Ishikawa (cell line): ENCODE results near the gene FOXP1.

ENCODE experiments used
- CEBPB ChIP-seq: IDR thresholded peaks from 2 replicates; pipeline ENCODE4 v1.6.1; 2012
- CREB1 ChIP-seq: IDR thresholded peaks from 2 replicates; pipeline ENCODE4 v1.6.1; 2012; ENCODE audit warnings: low read depth
- EGR1 ChIP-seq: IDR thresholded peaks from 2 replicates; pipeline ENCODE4 v1.6.1; 2012
- EP300 ChIP-seq: IDR thresholded peaks from 2 replicates; pipeline ENCODE4 v1.6.1; 2012; ENCODE audit warnings: borderline replicate concordance
- FOXM1 ChIP-seq: IDR thresholded peaks from 2 replicates; pipeline ENCODE4 v1.6.1; 2012; ENCODE audit warnings: low read depth, borderline replicate concordance
- NFIC ChIP-seq: IDR thresholded peaks from 2 replicates; pipeline ENCODE4 v1.6.1; 2012
- RAD21 ChIP-seq: IDR thresholded peaks from 2 replicates; pipeline ENCODE4 v1.6.1; 2012; ENCODE audit warnings: low read depth
- TAF1 ChIP-seq: IDR thresholded peaks from 2 replicates; pipeline ENCODE4 v1.6.1; 2012; ENCODE audit warnings: low read depth, mild to moderate bottlenecking
- TCF12 ChIP-seq: IDR thresholded peaks from 2 replicates; pipeline ENCODE4 v1.6.1; 2012; ENCODE audit warnings: low read depth
- TEAD4 ChIP-seq: IDR thresholded peaks from 2 replicates; pipeline ENCODE4 v1.6.1; 2012
- YY1 ChIP-seq: IDR thresholded peaks from 2 replicates; pipeline ENCODE4 v1.6.1; 2012; ENCODE audit warnings: low read depth
- ZBTB7A ChIP-seq: IDR thresholded peaks from 2 replicates; pipeline ENCODE4 v1.6.1; 2012; ENCODE audit warnings: low read depth
- TF ChIP-seq, protein P1 (sequence below): IDR thresholded peaks from 2 replicates; pipeline ENCODE4 v1.6.1; 2012
- TF ChIP-seq, protein P2 (sequence below): IDR thresholded peaks from 2 replicates; pipeline ENCODE4 v1.6.1; 2012
- TF ChIP-seq, protein P3 (sequence below): IDR thresholded peaks from 2 replicates; pipeline ENCODE4 v1.6.1; 2012; ENCODE audit warnings: low read depth, mild to moderate bottlenecking

FOXP1 gene

GRCh38 chr3:71361334-71361890, 222.1 kb downstream of the FOXP1 start:
- TF ChIP-seq NFIC (no peak), YY1 (no peak), TAF1 (no peak), TEAD4 (no peak)
- TF ChIP-seq, protein P1, sequence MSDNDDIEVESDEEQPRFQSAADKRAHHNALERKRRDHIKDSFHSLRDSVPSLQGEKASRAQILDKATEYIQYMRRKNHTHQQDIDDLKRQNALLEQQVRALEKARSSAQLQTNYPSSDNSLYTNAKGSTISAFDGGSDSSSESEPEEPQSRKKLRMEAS: no peak
- TF ChIP-seq, protein P2, sequence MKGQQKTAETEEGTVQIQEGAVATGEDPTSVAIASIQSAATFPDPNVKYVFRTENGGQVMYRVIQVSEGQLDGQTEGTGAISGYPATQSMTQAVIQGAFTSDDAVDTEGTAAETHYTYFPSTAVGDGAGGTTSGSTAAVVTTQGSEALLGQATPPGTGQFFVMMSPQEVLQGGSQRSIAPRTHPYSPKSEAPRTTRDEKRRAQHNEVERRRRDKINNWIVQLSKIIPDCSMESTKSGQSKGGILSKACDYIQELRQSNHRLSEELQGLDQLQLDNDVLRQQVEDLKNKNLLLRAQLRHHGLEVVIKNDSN: no peak

GRCh38 chr3:71360764-71361163, 222.8 kb downstream of the FOXP1 start:
- TF ChIP-seq TCF12: no peak
- TF ChIP-seq, protein P2: no peak
- no peak for TF ChIP-seq RAD21

DNA sequence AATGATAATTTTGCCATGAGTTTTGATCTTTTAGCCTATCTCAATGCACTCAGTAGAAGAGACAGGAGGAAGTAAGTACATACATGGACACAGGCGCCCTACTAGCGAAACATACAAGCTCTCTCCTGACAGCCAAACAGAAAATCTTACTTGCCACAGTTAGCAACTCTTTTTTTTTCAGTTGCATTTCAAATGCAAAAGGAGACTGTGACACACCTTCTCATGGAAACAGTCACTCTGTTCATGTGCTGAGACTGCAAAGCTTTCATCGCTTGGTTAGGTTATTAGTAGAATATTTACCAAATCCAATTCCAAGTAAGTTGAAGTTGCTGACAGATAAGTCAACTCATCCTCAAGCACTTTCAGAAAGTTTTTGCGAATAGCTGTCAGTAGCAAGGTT, 223.3 kb downstream of the FOXP1 start:
- TF ChIP-seq CEBPB: no peak
- TF ChIP-seq, protein P3, sequence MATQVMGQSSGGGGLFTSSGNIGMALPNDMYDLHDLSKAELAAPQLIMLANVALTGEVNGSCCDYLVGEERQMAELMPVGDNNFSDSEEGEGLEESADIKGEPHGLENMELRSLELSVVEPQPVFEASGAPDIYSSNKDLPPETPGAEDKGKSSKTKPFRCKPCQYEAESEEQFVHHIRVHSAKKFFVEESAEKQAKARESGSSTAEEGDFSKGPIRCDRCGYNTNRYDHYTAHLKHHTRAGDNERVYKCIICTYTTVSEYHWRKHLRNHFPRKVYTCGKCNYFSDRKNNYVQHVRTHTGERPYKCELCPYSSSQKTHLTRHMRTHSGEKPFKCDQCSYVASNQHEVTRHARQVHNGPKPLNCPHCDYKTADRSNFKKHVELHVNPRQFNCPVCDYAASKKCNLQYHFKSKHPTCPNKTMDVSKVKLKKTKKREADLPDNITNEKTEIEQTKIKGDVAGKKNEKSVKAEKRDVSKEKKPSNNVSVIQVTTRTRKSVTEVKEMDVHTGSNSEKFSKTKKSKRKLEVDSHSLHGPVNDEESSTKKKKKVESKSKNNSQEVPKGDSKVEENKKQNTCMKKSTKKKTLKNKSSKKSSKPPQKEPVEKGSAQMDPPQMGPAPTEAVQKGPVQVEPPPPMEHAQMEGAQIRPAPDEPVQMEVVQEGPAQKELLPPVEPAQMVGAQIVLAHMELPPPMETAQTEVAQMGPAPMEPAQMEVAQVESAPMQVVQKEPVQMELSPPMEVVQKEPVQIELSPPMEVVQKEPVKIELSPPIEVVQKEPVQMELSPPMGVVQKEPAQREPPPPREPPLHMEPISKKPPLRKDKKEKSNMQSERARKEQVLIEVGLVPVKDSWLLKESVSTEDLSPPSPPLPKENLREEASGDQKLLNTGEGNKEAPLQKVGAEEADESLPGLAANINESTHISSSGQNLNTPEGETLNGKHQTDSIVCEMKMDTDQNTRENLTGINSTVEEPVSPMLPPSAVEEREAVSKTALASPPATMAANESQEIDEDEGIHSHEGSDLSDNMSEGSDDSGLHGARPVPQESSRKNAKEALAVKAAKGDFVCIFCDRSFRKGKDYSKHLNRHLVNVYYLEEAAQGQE: no peak
- no peak for TF ChIP-seq CREB1
- no peak for TF ChIP-seq ZBTB7A
- TF ChIP-seq FOXM1: no peak
- TF ChIP-seq RAD21: no peak
- TF ChIP-seq, protein P2: no peak
- TF ChIP-seq TAF1: no peak
- no peak for TF ChIP-seq EP300
- TF ChIP-seq, protein P1: no peak
- TF ChIP-seq NFIC: no peak
- TF ChIP-seq TEAD4: no peak

GRCh38 chr3:71358243-71358642, 225.3 kb downstream of the FOXP1 start:
- TF ChIP-seq YY1 (no peak), NFIC (no peak), ZBTB7A (no peak), TCF12 (no peak), CREB1 (no peak), RAD21 (no peak), CEBPB (no peak), TEAD4 (no peak), EGR1 (no peak), TAF1 (no peak), FOXM1 (no peak), EP300 (no peak)
- TF ChIP-seq, protein P1: no peak
- TF ChIP-seq, protein P3: no peak
- TF ChIP-seq, protein P2: no peak

DNA sequence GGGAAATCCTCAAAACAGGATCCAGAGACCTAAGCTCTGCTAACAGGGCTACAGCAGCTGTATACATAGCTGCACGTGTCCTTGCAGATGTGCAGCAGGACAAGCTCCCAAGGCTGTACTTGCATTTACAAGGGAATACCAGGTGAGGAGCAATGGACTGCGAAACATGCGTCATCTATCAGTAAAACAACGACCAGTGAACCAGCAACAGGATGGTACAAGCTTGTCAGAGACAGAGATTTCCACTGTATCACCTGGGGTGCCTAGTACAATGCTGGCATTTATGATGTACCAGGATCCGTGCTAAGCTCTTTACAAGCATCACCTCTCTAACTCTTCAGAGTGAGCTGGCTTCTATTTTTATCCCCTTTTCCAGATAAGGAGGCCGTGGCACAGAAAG, 227.3 kb downstream of the FOXP1 start:
- TF ChIP-seq NFIC (no peak), YY1 (no peak)

- TF ChIP-seq NFIC (no peak), EGR1 (no peak), YY1 (no peak), CEBPB (no peak)
- TF ChIP-seq, protein P3: no peak
- TF ChIP-seq, protein P2: no peak
- TF ChIP-seq, protein P1: no peak
These were observed 227.7 kb downstream of the FOXP1 start for GRCh38 chr3:71355862-71356261.
